Endothelial cell of umbilical vein (primary cell): ENCODE data around the gene CDC20B. TPM values are rescaled to one million over a fixed set of nuclear protein-coding genes. Genes with fewer than 3 reads are reported as not detected.

Experiments used
- BruUV-seq: library from RNA; stranded (reverse); fragments of 400-500 nt; replicated peaks from 2 replicates; lab custom pipeline; 2021; lab: Mats Ljungman, UMichigan
- CTCF ChIA-PET: fragments of 300-600, 350-600 bp; sonication (Branson Sonifier 250); formaldehyde crosslinking; loops from one replicate; lab custom pipeline; 2021; ENCODE audit warnings: antibody characterized with exemption, inconsistent platforms; lab: Charles Lee
- POLR2A ChIA-PET: fragments of 300-600, 350-600 bp; sonication (Branson Sonifier 250); formaldehyde crosslinking; loops from one replicate; lab custom pipeline; 2021; ENCODE audit warnings: antibody characterized with exemption, inconsistent platforms; lab: Charles Lee
- DNase-seq: peaks from one replicate; pipeline ENCODE4 v3.0.0-alpha.2; 2011; ENCODE audit warnings: low read depth, low spot score
- FAIRE-seq: peaks from 2 replicates; lab custom pipeline; 2011; peaks lifted over from hg19 to GRCh38; lab: Jason Lieb, UNC
- H2AFZ ChIP-seq: 2 replicates; pipeline ENCODE4 v1.6.0; 2012; ENCODE audit warnings: low read depth, low read length, control low read depth, inconsistent platforms
- H3K27ac ChIP-seq: 2 replicates; pipeline ENCODE4 v1.5.1; 2011; ENCODE audit warnings: low read depth, mild to moderate bottlenecking, control low read depth, low read length, moderate library complexity; ENCODE audit not compliant: insufficient read depth
- H3K27me3 ChIP-seq, 2 experiments: 2 replicates each; pipeline versions ENCODE4 v1.6.0 to v1.6.1; 2011; ENCODE audit warnings: low read length in 2 of 2, mixed read lengths in 1 of 2; ENCODE audit not compliant: control insufficient read depth in 2 of 2, insufficient read depth in 2 of 2
- H3K36me3 ChIP-seq, 2 experiments: 2 replicates in 1 of 2; 3 replicates in 1 of 2; pipeline ENCODE4 v1.5.1; 2011; ENCODE audit warnings: low read length in 2 of 2, mild to moderate bottlenecking in 1 of 2, moderate library complexity in 1 of 2; ENCODE audit not compliant: control insufficient read depth in 2 of 2, insufficient read depth in 2 of 2; ENCODE audit errors: extremely low read depth in 1 of 2
- H3K4me1 ChIP-seq: 3 replicates; pipeline ENCODE4 v1.5.1; 2011; ENCODE audit warnings: mild to moderate bottlenecking, low read length; ENCODE audit not compliant: control insufficient read depth, insufficient read depth; ENCODE audit errors: extremely low read depth
- H3K4me2 ChIP-seq: 2 replicates; pipeline ENCODE4 v1.6.1; 2011; ENCODE audit warnings: low read length, control low read depth, mixed read lengths; ENCODE audit not compliant: insufficient read depth
- H3K4me3 ChIP-seq, 3 experiments: fragments of 200-600 bp in 1 of 3; sonication (generic), shearing (Covaris generic) in 1 of 3; replicated peaks in 1 of 3; 2 replicates each; pipeline ENCODE4 v1.5.1; 2011 to 2016; ENCODE audit warnings: control low read depth in 3 of 3, low read length in 3 of 3, mild to moderate bottlenecking in 2 of 3, inconsistent platforms in 1 of 3, low read depth in 1 of 3, moderate library complexity in 1 of 3; ENCODE audit not compliant: insufficient read depth in 1 of 3
- H3K79me2 ChIP-seq: 2 replicates; pipeline ENCODE4 v1.6.0; 2012; ENCODE audit warnings: low read length, inconsistent platforms; ENCODE audit not compliant: control insufficient read depth, insufficient read depth
- H3K9ac ChIP-seq: replicated peaks from 2 replicates; pipeline ENCODE3; 2011; ENCODE audit warnings: low read length, control low read depth; ENCODE audit not compliant: insufficient read depth; ENCODE audit errors: extremely low read depth
- H3K9me1 ChIP-seq: replicated peaks from 3 replicates; pipeline ENCODE4 v1.6.0; 2011; ENCODE audit warnings: mild to moderate bottlenecking, low read length; ENCODE audit not compliant: control insufficient read depth, insufficient read depth; ENCODE audit errors: extremely low read depth
- H3K9me3 ChIP-seq: replicated peaks from 2 replicates; pipeline ENCODE4 v1.5.1; 2012; ENCODE audit warnings: low read length, inconsistent platforms; ENCODE audit not compliant: control insufficient read depth, insufficient read depth
- H4K20me1 ChIP-seq: replicated peaks from 2 replicates; pipeline ENCODE3; 2011; ENCODE audit warnings: mild to moderate bottlenecking, low read length; ENCODE audit not compliant: control insufficient read depth, insufficient read depth; ENCODE audit errors: extremely low read depth
- CTCF ChIP-seq, 2 donors: IDR thresholded peaks; 1 replicate in 1 of 2; 2 replicates in 1 of 2; pipeline ENCODE4 v1.5.1; 2011; ENCODE audit warnings: low read length in 2 of 2, mild to moderate bottlenecking in 2 of 2, moderate library complexity in 2 of 2, control low read depth in 1 of 2, inconsistent platforms in 1 of 2, low read depth in 1 of 2; ENCODE audit not compliant: insufficient read depth in 1 of 2; ENCODE audit errors: extremely low read depth in 1 of 2
- EZH2 ChIP-seq: IDR thresholded peaks from 2 replicates; pipeline ENCODE4 v1.6.1; 2012; ENCODE audit warnings: borderline replicate concordance, low read depth, mild to moderate bottlenecking, moderate library complexity, low read length, inconsistent platforms; ENCODE audit not compliant: severe bottlenecking
- FOS ChIP-seq: IDR thresholded peaks from 2 replicates; pipeline ENCODE4 v1.6.1; 2011; ENCODE audit warnings: mild to moderate bottlenecking, low read length, moderate library complexity, borderline replicate concordance; ENCODE audit not compliant: insufficient read depth
- GATA2 ChIP-seq: IDR thresholded peaks from 2 replicates; pipeline ENCODE4 v1.7.0; 2011; ENCODE audit warnings: low read depth, mild to moderate bottlenecking, moderate library complexity, mixed read lengths, low read length; ENCODE audit not compliant: insufficient read length, insufficient read depth
- JUN ChIP-seq: IDR thresholded peaks from 2 replicates; pipeline ENCODE4 v1.6.1; 2011; ENCODE audit warnings: borderline replicate concordance, low read depth; ENCODE audit not compliant: insufficient read length, insufficient read depth
- MAX ChIP-seq: IDR thresholded peaks from 2 replicates; pipeline ENCODE4 v1.6.1; 2011; ENCODE audit not compliant: insufficient read depth, insufficient read length
- POLR2A ChIP-seq: IDR thresholded peaks from 2 replicates; pipeline ENCODE4 v1.6.1; 2012; ENCODE audit warnings: low read depth, mild to moderate bottlenecking, control low read depth, low read length
- POLR2AphosphoS5 ChIP-seq: IDR thresholded peaks from 2 replicates; pipeline ENCODE4 v1.6.1; 2012; ENCODE audit warnings: low read depth, mild to moderate bottlenecking, control low read depth, low read length, moderate library complexity; ENCODE audit not compliant: insufficient read depth
- dilution Hi-C: fragments of 300-500 bp; cut with MboI; formaldehyde crosslinking; loops from one replicate; pipeline ENCODE4 v1.15.0; 2019; ENCODE audit warnings: low sequenced_read_pairs; ENCODE audit not compliant: extremely low pct_ligation_motif_present
- intact Hi-C: fragments of 100-400 bp; cut with micrococcal nuclease; formaldehyde crosslinking; loops from one replicate; pipeline ENCODE4 v1.10.0; 2022
- polyA plus RNA-seq, 4 experiments: library from polyadenylated mRNA; depleted of rRNA in 3 of 4; stranded (reverse) in 3 of 4; unstranded in 1 of 4; fragments of >200 nt; gene quantifications; 2 replicates each; pipeline versions ENCODE4 v1.2.1 to v1.2.3, GENCODE V29; 2011 to 2012; ENCODE audit warnings: missing spikeins in 1 of 4
- total RNA-seq: library from RNA; stranded (reverse); gene quantifications from 2 replicates; pipeline ENCODE4 v1.2.3, GENCODE V29; 2021

CDC20B gene
- total and polyA plus RNA-seq, 2 donors (not counting 3 experiments of a cell fraction or from before 2014, with no cell fraction given), result 0.22 TPM

DNA sequence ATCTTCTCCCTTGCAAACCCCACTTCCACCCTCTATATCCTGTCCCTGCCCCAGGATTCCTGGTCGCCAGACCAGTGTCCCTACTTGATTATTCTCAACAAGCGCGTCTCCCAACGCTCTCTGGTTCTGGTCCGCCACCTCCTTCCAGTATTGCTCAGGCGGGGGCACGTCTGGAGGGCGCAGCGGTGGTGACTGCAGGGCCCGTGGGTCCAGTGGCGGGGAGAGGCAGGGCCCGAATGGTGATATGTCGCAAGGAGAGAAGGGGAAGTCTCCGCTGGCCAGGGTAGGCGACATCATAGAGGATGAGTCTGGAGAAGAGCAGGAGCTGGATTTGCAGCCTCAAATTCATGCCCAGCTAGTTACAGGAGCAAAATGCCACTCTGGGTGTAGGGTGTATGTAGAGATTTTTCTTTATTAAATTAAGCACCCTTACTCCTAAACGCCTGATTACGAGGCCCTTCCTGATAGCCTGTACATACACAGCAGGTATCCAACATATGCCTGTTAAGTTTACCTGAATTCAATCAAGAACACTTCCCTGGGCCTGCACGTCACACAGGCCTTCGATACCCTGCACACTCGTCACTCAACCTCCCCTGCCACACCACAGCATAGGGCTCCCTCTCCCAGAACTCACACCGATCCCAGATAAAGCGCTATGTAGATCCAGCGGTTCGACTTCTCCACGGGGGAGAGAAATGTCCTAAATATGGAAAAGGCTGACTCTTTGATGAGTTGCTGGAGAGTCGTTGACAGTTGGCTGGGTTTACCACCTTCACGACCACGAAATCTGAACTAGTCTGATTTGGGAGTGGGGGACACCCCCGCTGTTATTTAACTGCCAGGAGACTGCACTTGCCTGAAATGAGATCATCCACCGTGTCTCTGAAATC, 49.4 kb upstream of the CDC20B start:
- Histone ChIP-seq H3K27me3 (peaks cover 57 to 86% of the 10 kb centered on the region in 2 experiments), H3K4me2 (no peak overlapping the region), H4K20me1 (no peaks in the 10 kb centered on the region), H2AFZ (no peak overlapping the region), H3K79me2 (no peaks in the 10 kb centered on the region), H3K9me3 (no peaks in the 10 kb centered on the region), H3K4me1 (peaks cover 9% of the 10 kb centered on the region), H3K36me3 (no peaks in the 10 kb centered on the region), H3K27ac (no peak overlapping the region), H3K4me3 (no peak overlapping the region), H3K9me1 (no peaks in the 10 kb centered on the region), H3K9ac (no peak overlapping the region)
- no peak for FAIRE-seq
- TF ChIP-seq POLR2A (no peak), EZH2 (peak; percentile 89)
- BruUV-seq, result no TSS peak
- ChIA-PET CTCF (interaction anchor here (1.4 kb wide), 1 partner anchor 10 kb away, joined by 11 read pairs; no protein-coding TSS in a partner anchor), POLR2A (no interaction called here)
- intact Hi-C loops, result no loop called here
- dilution Hi-C loops, result no loop called here
- no peak for DNase-seq

- ChIA-PET POLR2A (no interaction called here), CTCF (interaction anchor here (1.4 to 1.5 kb wide), 3 partner anchors 9 to 41 kb away, joined by 3 to 11 read pairs (median 4); no protein-coding TSS in a partner anchor)
- H3K79me2 ChIP-seq, result no peaks in the 10 kb centered on the region
- TF ChIP-seq MAX (no peak), FOS (no peak), JUN (no peak), GATA2 (no peak), CTCF (IDR thresholded peaks at IDR 0.05; ENCODE audit: extremely low read depth in 1 of 2, insufficient read depth in 1 of 2, low read depth in 1 of 2, low read length in 2 of 2) (peak in 1 of 2 donors; percentile 17), POLR2AphosphoS5 (no peak), EZH2 (peak; percentile 88)
- H3K9ac ChIP-seq, result no peak overlapping the region
- H3K4me2 ChIP-seq, result peak overlapping the region; percentile 43
- intact Hi-C loops (no loop called here), dilution Hi-C loops (no loop called here)
- no peaks in the 10 kb centered on the region for H3K9me3 ChIP-seq
- peaks cover 49 to 74% of the 10 kb centered on the region in 2 experiments for H3K27me3 ChIP-seq
- H3K9me1 ChIP-seq, result no peaks in the 10 kb centered on the region
- no peak overlapping the region for H3K27ac ChIP-seq
- H4K20me1 ChIP-seq, result no peaks in the 10 kb centered on the region
- no peak for DNase-seq
- no TSS peak for BruUV-seq
- H3K4me1 ChIP-seq, result peaks cover 9% of the 10 kb centered on the region
- peak; percentile 31 for FAIRE-seq
- H3K36me3 ChIP-seq, result no peaks in the 10 kb centered on the region
- peak overlapping the region in 2 of 3 experiments; percentile 9 to 14 for H3K4me3 ChIP-seq
- peak overlapping the region; percentile 23 for H2AFZ ChIP-seq
Measured at GRCh38 chr5:55220433-55221185, 47.6 kb upstream of the CDC20B start.
